T-helper 2 cell (primary cell): ENCODE results near the gene C16orf89.

Source experiments
- DNase-seq, 5 experiments: peaks; one replicate each; pipeline versions ENCODE4 v3.0.0 to v3.0.0-alpha.2; 2012 to 2022

The C16orf89 gene

GRCh38 chr16:5002699-5003143 lies 63.0 kb downstream of the C16orf89 start:
- DNase-seq: no peak

DNA sequence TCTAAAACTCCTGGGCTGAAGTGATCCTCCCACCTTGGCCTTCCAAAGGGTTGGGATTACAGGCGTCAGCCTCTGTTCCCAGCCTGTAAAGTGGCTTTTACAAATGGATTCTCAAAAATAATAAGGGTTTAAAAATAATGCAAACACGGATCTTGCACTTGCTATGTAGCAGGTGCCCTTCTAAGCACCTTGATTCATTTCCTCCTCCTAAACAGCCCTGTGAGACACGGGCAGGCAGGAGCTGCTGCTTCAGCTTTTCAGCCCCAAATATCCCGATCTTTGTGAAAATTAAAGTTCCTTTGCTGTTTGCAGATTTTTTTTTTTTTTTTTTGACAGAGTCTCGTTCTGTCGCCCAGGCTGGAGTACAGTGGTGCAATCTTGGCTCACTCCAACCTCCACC lies 63.8 kb downstream of the C16orf89 start:
- no peak for DNase-seq

DNA sequence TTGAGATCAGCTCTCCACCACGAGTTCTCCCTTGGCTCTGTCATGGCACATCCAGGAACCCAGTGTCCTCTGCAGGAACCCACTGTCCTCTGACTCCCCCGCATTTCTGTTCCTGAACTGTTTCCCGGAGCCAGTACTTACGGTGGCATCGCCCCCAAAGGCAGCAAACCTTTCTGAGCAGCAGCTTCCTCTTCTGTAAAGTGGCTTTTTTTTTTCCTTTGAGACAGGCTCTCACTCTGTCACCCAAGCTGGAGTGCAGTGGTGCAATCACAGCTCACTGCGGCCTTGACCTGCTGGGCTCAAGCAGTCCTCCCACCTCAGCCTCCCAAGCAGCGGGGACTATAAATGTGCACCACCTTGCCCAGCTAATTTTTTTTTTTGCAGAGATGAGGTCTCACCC lies 64.2 kb downstream of the C16orf89 start:
- no peak for DNase-seq

DNA sequence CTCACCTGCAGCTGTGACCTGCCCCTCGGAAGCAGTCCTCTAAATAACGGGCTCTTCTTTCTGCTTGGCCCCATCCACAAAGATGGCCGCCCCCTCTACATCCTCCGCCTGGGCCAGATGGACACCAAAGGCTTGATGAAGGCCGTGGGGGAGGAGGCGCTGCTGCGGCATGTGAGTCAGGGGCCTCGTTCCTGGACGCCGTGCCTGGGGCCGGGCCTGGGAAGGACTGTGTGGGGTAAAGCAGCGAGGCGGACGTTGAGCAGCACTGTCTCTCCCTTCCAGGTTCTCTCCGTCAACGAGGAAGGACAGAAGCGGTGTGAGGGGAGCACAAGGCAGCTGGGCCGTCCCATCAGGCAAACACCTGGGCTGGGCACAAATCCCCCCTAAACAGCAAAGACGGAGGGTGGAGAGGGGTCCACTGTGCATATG lies 65.2 kb downstream of the C16orf89 start:
- no peak for DNase-seq

GRCh38 chr16:4994719-4995434 lies 70.9 kb downstream of the C16orf89 start:
- DNase-seq: no peak
